ENCODE data around the gene ARHGEF7.

- no peak for TF ChIP-seq CTCF (IDR thresholded peaks at IDR 0.05)
- no peak for TF ChIP-seq POLR2A (IDR thresholded peaks at IDR 0.05)
Measured at GRCh38 chr13:111243981-111244380, 128.9 kb downstream of the ARHGEF7 start.

Measured in lower leg skin (tissue), 3 donors.